Ascending aorta (tissue), 2 donors: ENCODE measurements around the gene SPPL2A. TPM values are rescaled to one million over a fixed set of nuclear protein-coding genes. Genes with fewer than 3 reads are reported as not detected.

Experiments used
- DNase-seq, 2 donors: peaks; one replicate each; pipeline ENCODE4 v3.0.0-alpha.2; 2019; ENCODE audit warnings: low spot score in 2 of 2
- H3K27ac ChIP-seq, 2 donors: fragments of 200-600 bp; sonication (generic); one replicate each; pipeline ENCODE4 v1.5.1; 2016 to 2017; ENCODE audit warnings: mild to moderate bottlenecking in 1 of 2
- H3K27me3 ChIP-seq: fragments of 200-600 bp; sonication (generic); one replicate; pipeline ENCODE4 v1.5.1; 2017
- H3K36me3 ChIP-seq, 2 donors: fragments of 200-600 bp; sonication (generic); one replicate each; pipeline ENCODE4 v1.5.1; 2016
- H3K4me1 ChIP-seq, 2 donors: fragments of 200-600 bp; sonication (generic); one replicate each; pipeline ENCODE4 v1.5.1; 2016 to 2017; ENCODE audit warnings: mild to moderate bottlenecking in 1 of 2
- H3K4me3 ChIP-seq, 2 donors: fragments of 200-600 bp; sonication (generic); one replicate each; pipeline ENCODE4 v1.5.1; 2016 to 2017; ENCODE audit warnings: mild to moderate bottlenecking in 1 of 2
- H3K9me3 ChIP-seq, 2 donors: fragments of 200-600 bp; sonication (generic); one replicate each; pipeline ENCODE4 v1.5.1; 2016
- intact Hi-C: fragments of 100-400 bp; cut with DNase I; formaldehyde crosslinking; loops from one replicate; pipeline ENCODE4 v1.15.1; 2023
- total RNA-seq: library from RNA; depleted of rRNA; stranded (reverse); fragments of >200 nt; gene quantifications from one replicate; pipeline ENCODE4 v1.1.0, GENCODE V29; 2016
- TF ChIP-seq, protein P1 (sequence below), 3 experiments: fragments of 200-600 bp in 2 of 3; fragments of 450-650 bp in 1 of 3; sonication (generic) in 2 of 3; IDR thresholded peaks; one replicate each; pipeline ENCODE4 v1.5.1; 2016 to 2019; ENCODE audit warnings: antibody characterized with exemption in 3 of 3, mild to moderate bottlenecking in 1 of 3, moderate library complexity in 1 of 3

SPPL2A gene
- total RNA-seq, 1 donor from 2014 or later: 785 TPM

DNA sequence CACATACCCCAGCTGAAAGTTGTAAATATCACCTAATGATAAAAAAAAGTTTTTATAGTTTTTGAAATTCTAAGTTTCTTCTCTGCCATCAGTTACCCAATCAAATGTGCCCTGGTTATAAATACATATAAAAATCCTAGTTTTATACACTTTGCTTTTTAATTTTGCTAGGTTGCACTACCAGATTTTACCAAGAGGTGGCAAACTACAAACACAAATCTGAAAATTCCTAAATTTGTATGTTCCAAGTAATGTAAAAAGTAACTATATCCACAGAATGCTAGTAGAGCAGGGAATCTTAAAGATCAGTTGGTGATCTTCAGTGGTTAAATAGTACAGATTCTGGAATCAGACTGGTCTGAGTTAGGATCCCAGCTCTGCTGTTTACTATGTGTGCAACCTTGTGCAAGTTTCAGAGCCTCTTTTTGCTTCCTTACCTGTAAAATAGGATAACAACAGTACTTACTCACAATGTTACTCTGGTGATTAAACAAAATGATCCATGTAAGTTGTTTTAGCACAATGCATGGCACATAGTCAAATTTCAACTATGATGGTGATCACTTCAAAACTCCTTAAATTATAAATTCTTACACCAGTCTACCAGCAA is 89.9 kb downstream of the SPPL2A start:
- intact Hi-C loops: loop anchor here (1.0 kb wide), 3 partner anchors 11 to 233 kb away; partner anchors contain the start of genes AP4E1 and TRPM7
- Histone ChIP-seq H3K36me3 (peaks cover 0 to 9% of the 10 kb centered on the region in 2 donors), H3K27me3 (no peaks in the 10 kb centered on the region), H3K9me3 (no peaks in the 10 kb centered on the region), H3K27ac (no peak overlapping the region), H3K4me3 (no peak overlapping the region), H3K4me1 (no peaks in the 10 kb centered on the region)
- TF ChIP-seq, protein P1, sequence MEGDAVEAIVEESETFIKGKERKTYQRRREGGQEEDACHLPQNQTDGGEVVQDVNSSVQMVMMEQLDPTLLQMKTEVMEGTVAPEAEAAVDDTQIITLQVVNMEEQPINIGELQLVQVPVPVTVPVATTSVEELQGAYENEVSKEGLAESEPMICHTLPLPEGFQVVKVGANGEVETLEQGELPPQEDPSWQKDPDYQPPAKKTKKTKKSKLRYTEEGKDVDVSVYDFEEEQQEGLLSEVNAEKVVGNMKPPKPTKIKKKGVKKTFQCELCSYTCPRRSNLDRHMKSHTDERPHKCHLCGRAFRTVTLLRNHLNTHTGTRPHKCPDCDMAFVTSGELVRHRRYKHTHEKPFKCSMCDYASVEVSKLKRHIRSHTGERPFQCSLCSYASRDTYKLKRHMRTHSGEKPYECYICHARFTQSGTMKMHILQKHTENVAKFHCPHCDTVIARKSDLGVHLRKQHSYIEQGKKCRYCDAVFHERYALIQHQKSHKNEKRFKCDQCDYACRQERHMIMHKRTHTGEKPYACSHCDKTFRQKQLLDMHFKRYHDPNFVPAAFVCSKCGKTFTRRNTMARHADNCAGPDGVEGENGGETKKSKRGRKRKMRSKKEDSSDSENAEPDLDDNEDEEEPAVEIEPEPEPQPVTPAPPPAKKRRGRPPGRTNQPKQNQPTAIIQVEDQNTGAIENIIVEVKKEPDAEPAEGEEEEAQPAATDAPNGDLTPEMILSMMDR (IDR thresholded peaks at IDR 0.05): peak; percentile 55 to 83 (median 76)
- DNase-seq: no peak

DNA sequence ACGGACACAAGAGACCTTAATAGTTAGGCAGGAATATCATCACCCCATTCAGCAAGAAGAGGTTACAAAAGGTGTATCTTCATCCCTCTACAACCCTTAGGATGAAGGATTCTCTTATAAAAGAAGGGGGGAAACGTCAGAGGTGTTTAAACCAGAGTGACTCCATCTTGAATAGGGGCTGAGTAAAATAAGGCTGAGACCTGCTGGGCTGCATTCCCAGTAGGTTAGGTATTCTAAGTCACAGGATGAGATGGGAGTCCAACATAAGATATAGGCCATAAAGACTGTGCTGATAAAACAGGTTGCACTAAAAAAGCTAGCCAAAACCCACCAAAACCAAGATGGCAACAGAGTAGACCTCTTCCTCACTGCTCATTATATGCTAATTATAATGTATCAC is 95.4 kb downstream of the SPPL2A start:
- Histone ChIP-seq H3K4me1 (no peaks in the 10 kb centered on the region), H3K4me3 (no peak overlapping the region), H3K27ac (no peak overlapping the region), H3K36me3 (peaks cover 0 to 9% of the 10 kb centered on the region in 2 donors), H3K27me3 (no peaks in the 10 kb centered on the region), H3K9me3 (no peaks in the 10 kb centered on the region)
- TF ChIP-seq, protein P1 (IDR thresholded peaks at IDR 0.05): no peak
- DNase-seq: no peak
- intact Hi-C loops: no loop called here

DNA sequence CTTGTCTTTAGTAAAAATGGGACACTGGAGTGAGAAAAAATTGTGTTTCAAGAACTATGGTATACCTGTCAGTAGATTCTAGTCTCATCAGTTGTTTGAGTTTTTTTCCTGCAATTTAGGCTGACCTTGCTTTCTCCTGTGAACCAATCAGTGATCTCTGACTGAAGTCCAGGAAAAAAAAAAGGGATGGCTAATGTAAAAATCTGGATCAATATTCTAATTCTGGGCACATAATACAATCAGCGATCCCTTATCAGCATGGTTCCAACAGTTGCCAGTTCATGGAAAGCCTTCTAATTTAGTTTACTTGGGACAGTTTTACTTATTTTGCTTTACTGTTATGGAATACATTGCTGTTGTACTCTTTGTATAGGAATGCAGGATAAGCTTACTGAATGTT is 95.9 kb downstream of the SPPL2A start:
- Histone ChIP-seq H3K4me3 (no peak overlapping the region), H3K27ac (no peak overlapping the region), H3K4me1 (no peaks in the 10 kb centered on the region), H3K9me3 (no peaks in the 10 kb centered on the region), H3K36me3 (peaks cover 0 to 9% of the 10 kb centered on the region in 2 donors), H3K27me3 (no peaks in the 10 kb centered on the region)
- TF ChIP-seq, protein P1 (IDR thresholded peaks at IDR 0.05): no peak
- intact Hi-C loops: no loop called here
- no peak for DNase-seq

DNA sequence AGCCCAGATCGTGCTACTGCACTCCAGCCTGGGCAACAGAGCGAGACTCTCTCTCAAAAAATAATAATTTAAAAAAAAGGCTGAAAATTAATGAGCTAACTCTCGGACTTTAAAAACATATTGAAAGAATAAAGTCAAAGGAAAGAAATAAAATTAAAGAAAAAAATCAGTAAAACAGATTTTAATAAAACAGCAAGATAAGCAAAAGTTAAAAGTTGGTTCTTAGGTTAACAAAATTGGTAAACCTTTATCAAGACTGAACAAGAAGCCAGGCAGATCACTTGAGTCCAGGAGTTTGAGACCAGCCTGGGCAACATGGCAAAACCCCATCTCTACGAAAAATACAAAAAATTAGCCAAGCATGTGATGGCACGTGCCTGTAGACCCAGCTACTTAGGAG is 99.6 kb downstream of the SPPL2A start:
- no peak for DNase-seq
- H3K9me3 ChIP-seq: no peaks in the 10 kb centered on the region
- peaks cover 0 to 21% of the 10 kb centered on the region in 2 donors for H3K36me3 ChIP-seq
- H3K27me3 ChIP-seq: no peaks in the 10 kb centered on the region
- no peak overlapping the region for H3K4me3 ChIP-seq
- TF ChIP-seq, protein P1 (IDR thresholded peaks at IDR 0.05): no peak
- no peak overlapping the region for H3K27ac ChIP-seq
- intact Hi-C loops: no loop called here
- no peaks in the 10 kb centered on the region for H3K4me1 ChIP-seq

DNA sequence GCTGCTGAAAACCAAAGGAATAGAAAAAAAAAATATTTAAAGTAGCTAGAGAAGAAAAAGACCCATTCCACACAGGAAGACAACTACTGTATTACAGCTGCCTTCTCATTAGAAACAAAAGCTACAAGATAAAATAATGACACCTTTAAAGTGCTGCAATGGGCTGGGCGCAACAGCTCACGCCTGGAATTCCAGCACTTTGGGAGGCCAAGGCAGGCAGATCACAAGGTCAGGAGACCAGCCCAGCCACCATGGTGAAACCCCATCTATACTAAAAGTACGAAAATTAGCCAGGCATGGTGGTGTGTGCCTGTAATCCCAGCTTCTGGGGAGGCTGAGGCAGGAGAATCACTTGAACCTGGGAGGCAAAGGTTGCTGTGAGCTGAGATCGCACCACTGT is 110.0 kb downstream of the SPPL2A start:
- no peak overlapping the region for H3K27ac ChIP-seq
- intact Hi-C loops: no loop called here
- H3K4me1 ChIP-seq: no peaks in the 10 kb centered on the region
- no peaks in the 10 kb centered on the region for H3K27me3 ChIP-seq
- H3K36me3 ChIP-seq: peaks cover 40 to 69% of the 10 kb centered on the region in 2 donors
- H3K4me3 ChIP-seq: no peak overlapping the region
- H3K9me3 ChIP-seq: no peaks in the 10 kb centered on the region
- TF ChIP-seq, protein P1 (IDR thresholded peaks at IDR 0.05): no peak
- DNase-seq: no peak
